GM18907 (cell line): ENCODE data around the gene ALKBH2.

Source experiments
- ATAC-seq: cut with Tn5 transposase; IDR thresholded peaks from one replicate; pipeline ENCODE4 v1.9.1; 2021; ENCODE audit warnings: mild to moderate bottlenecking, moderate library complexity; ENCODE audit not compliant: unreplicated experiment

ALKBH2 gene

GRCh38 chr12:109114644-109115043 is 21.4 kb upstream of the ALKBH2 start:
- ATAC-seq = no peak

- ATAC-seq = no peak
Measured at GRCh38 chr12:109113661-109114321, 20.5 kb upstream of the ALKBH2 start.

GRCh38 chr12:109112720-109113465 is 19.6 kb upstream of the ALKBH2 start:
- ATAC-seq = no peak

GRCh38 chr12:109110988-109111495 is 17.8 kb upstream of the ALKBH2 start:
- ATAC-seq = no peak

GRCh38 chr12:109109746-109110350 is 16.6 kb upstream of the ALKBH2 start:
- ATAC-seq = no peak

GRCh38 chr12:109105176-109105575 is 11.9 kb upstream of the ALKBH2 start:
- no peak for ATAC-seq

GRCh38 chr12:109102491-109102890 is 9.2 kb upstream of the ALKBH2 start:
- no peak for ATAC-seq

- ATAC-seq = no peak
Measured at GRCh38 chr12:109100741-109101140, 7.5 kb upstream of the ALKBH2 start.

- ATAC-seq = no peak
Measured at GRCh38 chr12:109099431-109100020, 6.3 kb upstream of the ALKBH2 start.

GRCh38 chr12:109098651-109099050 is 5.4 kb upstream of the ALKBH2 start:
- no peak for ATAC-seq

GRCh38 chr12:109098183-109098604 is 4.9 kb upstream of the ALKBH2 start:
- ATAC-seq = peak; percentile 38

- ATAC-seq = peak; percentile 89
Measured at GRCh38 chr12:109097435-109098182, 4.3 kb upstream of the ALKBH2 start, which contains the start of gene UNG. Gene UNG, plus strand, starts transcription at chr12:109097597. Its CDS starts 83 bp downstream, at chr12:109097680.

- ATAC-seq = no peak
Measured at GRCh38 chr12:109097140-109097434, 3.8 kb upstream of the ALKBH2 start.

GRCh38 chr12:109092497-109093021 is 713 bp downstream of the ALKBH2 start:
- ATAC-seq = no peak

- no peak for ATAC-seq
Measured at GRCh38 chr12:109089683-109090082, 3.6 kb downstream of the ALKBH2 start.

GRCh38 chr12:109088818-109089217 is 4.5 kb downstream of the ALKBH2 start:
- ATAC-seq = no peak

GRCh38 chr12:109087250-109087649 is 6.0 kb downstream of the ALKBH2 start:
- no peak for ATAC-seq

GRCh38 chr12:109085590-109085989 is 7.7 kb downstream of the ALKBH2 start:
- no peak for ATAC-seq

GRCh38 chr12:109084425-109084824 is 8.8 kb downstream of the ALKBH2 start:
- ATAC-seq = no peak

GRCh38 chr12:109082751-109083150 is 10.5 kb downstream of the ALKBH2 start:
- no peak for ATAC-seq

GRCh38 chr12:109074866-109075265 is 18.4 kb downstream of the ALKBH2 start:
- no peak for ATAC-seq
